GM23248 (cell line): ENCODE measurements around the gene MACF1.
"Not testable (repeated sequence)": the region's sequence is repeated elsewhere in the genome, so short reads cannot be mapped to it uniquely, and the experiment has no call there.

Experiments
- EZH2 ChIP-seq: fragments of 200-600 bp; sonication (generic); IDR thresholded peaks from 2 replicates; pipeline ENCODE4 v1.6.1; 2018; ENCODE audit warnings: antibody characterized with exemption, mild to moderate bottlenecking; ENCODE audit not compliant: insufficient read depth, poor library complexity, severe bottlenecking
- EZH2phosphoT487 ChIP-seq: fragments of 200-600 bp; sonication (generic); IDR thresholded peaks from 2 replicates; pipeline ENCODE4 v1.6.1; 2018; ENCODE audit warnings: antibody characterized with exemption, moderate library complexity, mild to moderate bottlenecking, low read depth; ENCODE audit not compliant: insufficient read depth

DNA sequence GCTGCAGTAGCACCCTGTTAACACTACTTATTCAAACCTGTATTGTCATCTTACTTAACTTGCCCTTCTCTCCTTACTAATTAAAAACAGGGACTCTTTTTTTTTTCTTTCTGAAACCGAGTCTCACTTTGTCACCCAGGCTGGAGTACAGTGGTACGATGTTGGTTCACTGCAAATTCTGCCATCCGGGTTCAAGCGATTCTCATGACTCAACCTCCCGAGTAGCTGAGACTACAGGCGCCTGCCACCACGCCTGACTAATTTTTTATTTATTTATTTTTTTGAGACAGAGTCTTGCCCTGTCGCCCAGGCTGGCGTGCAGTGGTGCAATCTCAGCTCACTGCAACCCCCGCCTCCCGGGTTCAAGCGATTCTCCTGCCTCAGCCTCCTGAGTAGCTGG, 3.9 kb downstream of the MACF1 start:
- not testable (repeated sequence) for TF ChIP-seq EZH2phosphoT487, EZH2
